Measurements from ENCODE around the gene AKIRIN1. TPM values are rescaled to one million over a fixed set of nuclear protein-coding genes. Genes with fewer than 3 reads are reported as not detected.
"Not testable (repeated sequence)": the region's sequence is repeated elsewhere in the genome, so short reads cannot be mapped to it uniquely, and the experiment has no call there.

The AKIRIN1 gene
- total RNA-seq, 2 donors from 2014 or later = 73.9 to 74.6 TPM

GRCh38 chr1:39003281-39003680 is 12.2 kb downstream of the AKIRIN1 start:
- Mint-ChIP-seq H3K27ac (peak overlapping the region; percentile 68), H3K4me3 (peak overlapping the region; percentile 64 to 81), H3K36me3 (ENCODE audit: insufficient read depth in 2 of 2) (peaks cover 27 to 51% of the 10 kb centered on the region in 2 donors), H3K9me3 (no peaks in the 10 kb centered on the region), H3K27me3 (ENCODE audit: low read depth) (no peaks in the 10 kb centered on the region), H3K4me1 (ENCODE audit: low read depth) (peaks cover 47% of the 10 kb centered on the region)
- no peak for DNase-seq
- peak; percentile 43 for ATAC-seq (replicated peaks in 1 of 2)

GRCh38 chr1:39003794-39004193 is 12.7 kb downstream of the AKIRIN1 start:
- peak overlapping the region; percentile 25 to 81 for H3K4me3 Mint-ChIP-seq
- ATAC-seq (replicated peaks in 1 of 2) (peak; percentile 72 to 81), DNase-seq (no peak)
- H3K27ac Mint-ChIP-seq = peak overlapping the region; percentile 68
- H3K36me3 Mint-ChIP-seq (ENCODE audit: insufficient read depth in 2 of 2) = peaks cover 27 to 50% of the 10 kb centered on the region in 2 donors
- H3K4me1 Mint-ChIP-seq (ENCODE audit: low read depth) = peaks cover 46% of the 10 kb centered on the region
- H3K27me3 Mint-ChIP-seq (ENCODE audit: low read depth) = no peaks in the 10 kb centered on the region
- no peaks in the 10 kb centered on the region for H3K9me3 Mint-ChIP-seq

- H3K27me3 Mint-ChIP-seq (ENCODE audit: low read depth) = no peaks in the 10 kb centered on the region
- no peak overlapping the region for H3K4me3 Mint-ChIP-seq
- ATAC-seq (replicated peaks in 1 of 2) (no peak), DNase-seq (no peak)
- H3K36me3 Mint-ChIP-seq (ENCODE audit: insufficient read depth in 2 of 2) = peaks cover 24 to 35% of the 10 kb centered on the region in 2 donors
- H3K4me1 Mint-ChIP-seq (ENCODE audit: low read depth) = peaks cover 34% of the 10 kb centered on the region
- peak overlapping the region; percentile 72 for H3K27ac Mint-ChIP-seq
- H3K9me3 Mint-ChIP-seq = no peaks in the 10 kb centered on the region
These were observed 15.2 kb downstream of the AKIRIN1 start for GRCh38 chr1:39006287-39006686.

- Mint-ChIP-seq H3K4me1 (ENCODE audit: low read depth) (peaks cover 27% of the 10 kb centered on the region), H3K27me3 (ENCODE audit: low read depth) (no peaks in the 10 kb centered on the region), H3K9me3 (no peaks in the 10 kb centered on the region), H3K27ac (peak overlapping the region; percentile 65), H3K4me3 (no peak overlapping the region), H3K36me3 (ENCODE audit: insufficient read depth in 2 of 2) (peaks cover 21 to 33% of the 10 kb centered on the region in 2 donors)
- no peak for ATAC-seq (replicated peaks in 1 of 2)
- no peak for DNase-seq
These were observed 15.9 kb downstream of the AKIRIN1 start for GRCh38 chr1:39006726-39007645.

GRCh38 chr1:39014956-39015355 is 23.9 kb downstream of the AKIRIN1 start:
- not testable (repeated sequence) for H3K27ac Mint-ChIP-seq; DNase-seq; H3K9me3 Mint-ChIP-seq; H3K27me3 Mint-ChIP-seq (ENCODE audit: low read depth); H3K4me1 Mint-ChIP-seq (ENCODE audit: low read depth); H3K4me3 Mint-ChIP-seq; H3K36me3 Mint-ChIP-seq (ENCODE audit: insufficient read depth in 2 of 2); ATAC-seq (replicated peaks in 1 of 2)

GRCh38 chr1:39016604-39017171 is 25.6 kb downstream of the AKIRIN1 start:
- H3K27me3 Mint-ChIP-seq (ENCODE audit: low read depth) = peaks cover 5% of the 10 kb centered on the region
- no peak overlapping the region for H3K27ac Mint-ChIP-seq
- no peak overlapping the region for H3K4me3 Mint-ChIP-seq
- no peak for DNase-seq
- no peaks in the 10 kb centered on the region for H3K9me3 Mint-ChIP-seq
- peaks cover 4 to 5% of the 10 kb centered on the region in 2 donors for H3K36me3 Mint-ChIP-seq (ENCODE audit: insufficient read depth in 2 of 2)
- no peaks in the 10 kb centered on the region for H3K4me1 Mint-ChIP-seq (ENCODE audit: low read depth)
- ATAC-seq (replicated peaks in 1 of 2) = no peak

GRCh38 chr1:39017266-39017665 is 26.2 kb downstream of the AKIRIN1 start:
- Mint-ChIP-seq H3K9me3 (no peaks in the 10 kb centered on the region), H3K27ac (no peak overlapping the region), H3K36me3 (ENCODE audit: insufficient read depth in 2 of 2) (peaks cover 0 to 2% of the 10 kb centered on the region in 2 donors), H3K4me1 (ENCODE audit: low read depth) (no peaks in the 10 kb centered on the region), H3K4me3 (no peak overlapping the region), H3K27me3 (ENCODE audit: low read depth) (peaks cover 5% of the 10 kb centered on the region)
- no peak for DNase-seq
- no peak for ATAC-seq (replicated peaks in 1 of 2)

- not testable (repeated sequence) for H3K9me3 Mint-ChIP-seq; ATAC-seq (replicated peaks in 1 of 2); H3K27ac Mint-ChIP-seq; DNase-seq; H3K27me3 Mint-ChIP-seq (ENCODE audit: low read depth); H3K4me3 Mint-ChIP-seq; H3K4me1 Mint-ChIP-seq (ENCODE audit: low read depth); H3K36me3 Mint-ChIP-seq (ENCODE audit: insufficient read depth in 2 of 2)
These were observed 29.4 kb downstream of the AKIRIN1 start for GRCh38 chr1:39020494-39020893.

- Mint-ChIP-seq H3K36me3 (ENCODE audit: insufficient read depth in 2 of 2) (peaks cover under 1 to 2% of the 10 kb centered on the region in 2 donors), H3K27ac (no peak overlapping the region), H3K27me3 (ENCODE audit: low read depth) (peaks cover 5% of the 10 kb centered on the region), H3K4me1 (ENCODE audit: low read depth) (peaks cover 12% of the 10 kb centered on the region), H3K9me3 (no peaks in the 10 kb centered on the region), H3K4me3 (no peak overlapping the region)
- no peak for ATAC-seq (replicated peaks in 1 of 2)
- no peak for DNase-seq
These were observed 30.4 kb downstream of the AKIRIN1 start for GRCh38 chr1:39021426-39021825.

- ATAC-seq (replicated peaks in 1 of 2) = no peak
These were observed 32.1 kb downstream of the AKIRIN1 start for GRCh38 chr1:39023140-39023539.

GRCh38 chr1:39026051-39026865 is 35.2 kb downstream of the AKIRIN1 start, which contains the start of gene NDUFS5:
Gene NDUFS5, plus strand, starts transcription at chr1:39026350. Its CDS starts 2,375 bp downstream, at chr1:39028725.
- peaks cover 35% of the 10 kb centered on the region for H3K4me1 Mint-ChIP-seq (ENCODE audit: low read depth)
- no peaks in the 10 kb centered on the region for H3K9me3 Mint-ChIP-seq
- H3K4me3 Mint-ChIP-seq = peak within 1 kb of the TSS; percentile 90 to 94
- H3K27me3 Mint-ChIP-seq (ENCODE audit: low read depth) = peaks cover 4% of the 10 kb centered on the region
- peak within 1 kb of the TSS; percentile 92 for H3K27ac Mint-ChIP-seq
- peaks cover 9 to 23% of the 10 kb centered on the region in 2 donors for H3K36me3 Mint-ChIP-seq (ENCODE audit: insufficient read depth in 2 of 2)
- ATAC-seq (replicated peaks in 1 of 2) = peak; percentile 90
- peak; percentile 84 to 87 for DNase-seq

More at GRCh38 chr1:39023140-39023539, 32.1 kb downstream of the AKIRIN1 start:
- no peaks in the 10 kb centered on the region for H3K9me3 Mint-ChIP-seq
- peaks cover 5 to 9% of the 10 kb centered on the region in 2 donors for H3K36me3 Mint-ChIP-seq (ENCODE audit: insufficient read depth in 2 of 2)
- peaks cover 5% of the 10 kb centered on the region for H3K27me3 Mint-ChIP-seq (ENCODE audit: low read depth)
- DNase-seq = no peak
- H3K27ac Mint-ChIP-seq = no peak overlapping the region
- no peak overlapping the region for H3K4me3 Mint-ChIP-seq
- H3K4me1 Mint-ChIP-seq (ENCODE audit: low read depth) = peaks cover 25% of the 10 kb centered on the region

GRCh38 chr1:39026866-39027507 is 35.9 kb downstream of the AKIRIN1 start:
- H3K27me3 Mint-ChIP-seq (ENCODE audit: low read depth) = no peaks in the 10 kb centered on the region
- DNase-seq = no peak
- H3K9me3 Mint-ChIP-seq = no peaks in the 10 kb centered on the region
- H3K27ac Mint-ChIP-seq = peak overlapping the region; percentile 92
- H3K36me3 Mint-ChIP-seq (ENCODE audit: insufficient read depth in 2 of 2) = peaks cover 11 to 23% of the 10 kb centered on the region in 2 donors
- H3K4me1 Mint-ChIP-seq (ENCODE audit: low read depth) = peaks cover 42% of the 10 kb centered on the region
- peak overlapping the region; percentile 90 to 94 for H3K4me3 Mint-ChIP-seq
- ATAC-seq (replicated peaks in 1 of 2) = no peak
